Loucy (cell line): Measurements from ENCODE around the gene CBX7.

Source experiments
- EZH2phosphoT487 ChIP-seq: fragments of 200-600 bp; IDR thresholded peaks from 2 replicates; pipeline ENCODE4 v1.6.1; 2018; ENCODE audit warnings: antibody characterized with exemption, mild to moderate bottlenecking, moderate library complexity, borderline replicate concordance
- TF ChIP-seq, protein P1 (sequence below): fragments of 200-600 bp; sonication (generic); conservative IDR thresholded peaks from 2 replicates; pipeline ENCODE4 v1.5.1; 2014; ENCODE audit warnings: mild to moderate bottlenecking, antibody characterized with exemption, low read length

DNA sequence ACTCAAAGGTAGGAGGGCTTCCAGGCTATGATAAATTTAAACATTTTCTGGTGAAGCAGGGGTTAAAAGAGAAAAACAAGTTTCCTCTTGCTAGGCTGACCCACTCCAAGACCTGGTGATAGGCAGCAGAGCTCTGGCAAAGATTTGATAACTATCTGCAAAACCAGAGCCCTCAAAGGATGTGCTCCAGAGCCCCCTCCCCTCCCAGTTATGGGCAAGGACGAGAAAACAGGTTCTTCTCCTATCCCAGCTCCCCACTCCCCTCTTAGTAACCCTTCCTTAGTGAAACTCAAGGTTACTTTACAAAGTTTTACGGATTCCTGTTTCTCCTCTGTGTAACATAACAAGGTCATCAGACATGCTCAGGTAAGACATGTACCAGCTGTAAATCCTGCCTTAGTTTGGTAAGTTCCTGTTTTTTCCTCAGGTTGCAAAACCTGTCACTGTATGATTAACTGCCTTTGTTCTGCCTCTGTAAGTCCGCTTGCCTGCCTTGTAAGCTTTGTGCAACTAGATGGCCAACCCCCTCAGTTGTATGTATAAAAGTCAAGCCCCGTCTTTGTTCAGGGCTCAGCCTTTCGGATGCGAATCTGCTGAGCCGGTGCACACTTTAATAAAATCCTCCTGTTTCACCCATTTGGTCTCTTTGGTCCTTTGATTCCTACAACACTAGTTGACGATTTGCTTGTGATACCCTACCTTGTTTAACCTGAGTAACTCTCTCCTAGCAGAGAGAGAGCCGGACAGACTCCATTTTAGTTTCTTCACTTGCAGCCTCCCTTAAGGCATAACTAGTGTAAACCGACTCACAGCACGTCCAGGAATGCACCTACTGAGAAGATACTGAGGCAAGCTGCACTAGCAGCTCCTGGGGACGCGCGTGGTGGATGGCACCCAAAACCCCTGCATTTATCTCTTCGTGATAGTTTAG, 41.6 kb downstream of the CBX7 start:
- TF ChIP-seq, protein P1, sequence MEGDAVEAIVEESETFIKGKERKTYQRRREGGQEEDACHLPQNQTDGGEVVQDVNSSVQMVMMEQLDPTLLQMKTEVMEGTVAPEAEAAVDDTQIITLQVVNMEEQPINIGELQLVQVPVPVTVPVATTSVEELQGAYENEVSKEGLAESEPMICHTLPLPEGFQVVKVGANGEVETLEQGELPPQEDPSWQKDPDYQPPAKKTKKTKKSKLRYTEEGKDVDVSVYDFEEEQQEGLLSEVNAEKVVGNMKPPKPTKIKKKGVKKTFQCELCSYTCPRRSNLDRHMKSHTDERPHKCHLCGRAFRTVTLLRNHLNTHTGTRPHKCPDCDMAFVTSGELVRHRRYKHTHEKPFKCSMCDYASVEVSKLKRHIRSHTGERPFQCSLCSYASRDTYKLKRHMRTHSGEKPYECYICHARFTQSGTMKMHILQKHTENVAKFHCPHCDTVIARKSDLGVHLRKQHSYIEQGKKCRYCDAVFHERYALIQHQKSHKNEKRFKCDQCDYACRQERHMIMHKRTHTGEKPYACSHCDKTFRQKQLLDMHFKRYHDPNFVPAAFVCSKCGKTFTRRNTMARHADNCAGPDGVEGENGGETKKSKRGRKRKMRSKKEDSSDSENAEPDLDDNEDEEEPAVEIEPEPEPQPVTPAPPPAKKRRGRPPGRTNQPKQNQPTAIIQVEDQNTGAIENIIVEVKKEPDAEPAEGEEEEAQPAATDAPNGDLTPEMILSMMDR: no peak
- no peak for TF ChIP-seq EZH2phosphoT487
